Measurements from ENCODE around the gene SERTAD2.

The SERTAD2 gene

GRCh38 chr2:64626963-64627760 is 26.6 kb downstream of the SERTAD2 start:
- DNase-seq: no peak

GRCh38 chr2:64626146-64626809 is 27.4 kb downstream of the SERTAD2 start:
- no peak for DNase-seq

GRCh38 chr2:64625299-64626145 is 28.2 kb downstream of the SERTAD2 start:
- DNase-seq: no peak

GRCh38 chr2:64624862-64625261 is 28.9 kb downstream of the SERTAD2 start:
- DNase-seq: no peak

GRCh38 chr2:64624108-64624610 is 29.6 kb downstream of the SERTAD2 start:
- no peak for DNase-seq

- no peak for DNase-seq
These were observed 30.4 kb downstream of the SERTAD2 start for GRCh38 chr2:64623242-64623850.

- no peak for DNase-seq
These were observed 31.1 kb downstream of the SERTAD2 start for GRCh38 chr2:64622443-64623241.

- DNase-seq: no peak
These were observed 33.1 kb downstream of the SERTAD2 start for GRCh38 chr2:64620661-64621060.

- no peak for DNase-seq
These were observed 36.0 kb downstream of the SERTAD2 start for GRCh38 chr2:64617631-64618151.

- no peak for DNase-seq
These were observed 37.7 kb downstream of the SERTAD2 start for GRCh38 chr2:64615844-64616536.

GRCh38 chr2:64615192-64615763 is 38.4 kb downstream of the SERTAD2 start:
- DNase-seq: no peak

GRCh38 chr2:64613276-64613675 is 40.4 kb downstream of the SERTAD2 start:
- DNase-seq: no peak

- no peak for DNase-seq
These were observed 41.0 kb downstream of the SERTAD2 start for GRCh38 chr2:64612575-64613195.

GRCh38 chr2:64610316-64610855 is 43.3 kb downstream of the SERTAD2 start:
- DNase-seq: no peak

GRCh38 chr2:64609942-64610281 is 43.8 kb downstream of the SERTAD2 start:
- DNase-seq: no peak

GRCh38 chr2:64609227-64609941 is 44.3 kb downstream of the SERTAD2 start:
- no peak for DNase-seq

- no peak for DNase-seq
These were observed 44.9 kb downstream of the SERTAD2 start for GRCh38 chr2:64608867-64609226.

GRCh38 chr2:64607381-64608304 is 46.1 kb downstream of the SERTAD2 start:
- DNase-seq: no peak
